ENCODE measurements around the gene SLC35F1. TPM values are rescaled to one million over a fixed set of nuclear protein-coding genes. Genes with fewer than 3 reads are reported as not detected.

The SLC35F1 gene
- total RNA-seq, 4 donors from 2014 or later: 0.30 to 0.91 (median 0.48) TPM

- intact Hi-C loops (cut with DNase I; ENCODE audit: low total_unique reads): no loop called here
- H3K4me3 ChIP-seq (ENCODE audit: low read depth, poor library complexity, severe bottlenecking): no peak overlapping the region
- no peak for TF ChIP-seq POLR2A (IDR thresholded peaks at IDR 0.05)
- no peak for TF ChIP-seq CTCF (IDR thresholded peaks at IDR 0.05)
- 69 to 71% methylated on average over 5 of the region's 5 CpGs for WGBS, 2 donors
- no peak for DNase-seq (ENCODE audit: low spot score in 2 of 2)
Observed at GRCh38 chr6:117938311-117938995, 31.4 kb downstream of the SLC35F1 start.

- no peak for TF ChIP-seq POLR2A (IDR thresholded peaks at IDR 0.05)
- no peak for TF ChIP-seq CTCF (IDR thresholded peaks at IDR 0.05)
- WGBS, 2 donors: 77 to 78% methylated on average over 1 of the region's 1 CpG
- DNase-seq (ENCODE audit: low spot score in 2 of 2): no peak
- intact Hi-C loops (cut with DNase I; ENCODE audit: low total_unique reads): no loop called here
- H3K4me3 ChIP-seq (ENCODE audit: low read depth, poor library complexity, severe bottlenecking): no peak overlapping the region
Observed at GRCh38 chr6:117947234-117947633, 40.2 kb downstream of the SLC35F1 start.

- WGBS, 2 donors: 21 to 33% methylated on average over 3 of the region's 3 CpGs
- H3K4me3 ChIP-seq (ENCODE audit: low read depth, poor library complexity, severe bottlenecking): no peak overlapping the region
- TF ChIP-seq POLR2A (IDR thresholded peaks at IDR 0.05) (no peak), CTCF (IDR thresholded peaks at IDR 0.05) (no peak)
- intact Hi-C loops (cut with DNase I; ENCODE audit: low total_unique reads): no loop called here
- DNase-seq (ENCODE audit: low spot score in 2 of 2): no peak
Observed at GRCh38 chr6:117951783-117952182, 44.7 kb downstream of the SLC35F1 start.

- H3K4me3 ChIP-seq (ENCODE audit: low read depth, poor library complexity, severe bottlenecking): no peak overlapping the region
- no peak for DNase-seq (ENCODE audit: low spot score in 2 of 2)
- 65 to 69% methylated on average over 2 of the region's 2 CpGs for WGBS, 2 donors
- TF ChIP-seq CTCF (IDR thresholded peaks at IDR 0.05): no peak
- no peak for TF ChIP-seq POLR2A (IDR thresholded peaks at IDR 0.05)
- intact Hi-C loops (cut with DNase I; ENCODE audit: low total_unique reads): no loop called here
Observed at GRCh38 chr6:117955684-117956256, 48.7 kb downstream of the SLC35F1 start.

- DNase-seq (ENCODE audit: low spot score in 2 of 2): no peak
- intact Hi-C loops (cut with DNase I; ENCODE audit: low total_unique reads): no loop called here
- TF ChIP-seq CTCF (IDR thresholded peaks at IDR 0.05): no peak
- TF ChIP-seq POLR2A (IDR thresholded peaks at IDR 0.05): no peak
- H3K4me3 ChIP-seq (ENCODE audit: low read depth, poor library complexity, severe bottlenecking): no peak overlapping the region
- 79 to 80% methylated on average over 5 of the region's 5 CpGs for WGBS, 2 donors
Observed at GRCh38 chr6:117956386-117956785, 49.3 kb downstream of the SLC35F1 start.

Measured in lower leg skin (tissue), 4 donors.